ENCODE measurements around the gene HOXB13. TPM values are rescaled to one million over a fixed set of nuclear protein-coding genes. Genes with fewer than 3 reads are reported as not detected.

Gene HOXB13
- total and polyA plus RNA-seq, 2 of the 13 experiments (the other 11 are each of a cell fraction or from before 2014, with no cell fraction given), result not detected

DNA sequence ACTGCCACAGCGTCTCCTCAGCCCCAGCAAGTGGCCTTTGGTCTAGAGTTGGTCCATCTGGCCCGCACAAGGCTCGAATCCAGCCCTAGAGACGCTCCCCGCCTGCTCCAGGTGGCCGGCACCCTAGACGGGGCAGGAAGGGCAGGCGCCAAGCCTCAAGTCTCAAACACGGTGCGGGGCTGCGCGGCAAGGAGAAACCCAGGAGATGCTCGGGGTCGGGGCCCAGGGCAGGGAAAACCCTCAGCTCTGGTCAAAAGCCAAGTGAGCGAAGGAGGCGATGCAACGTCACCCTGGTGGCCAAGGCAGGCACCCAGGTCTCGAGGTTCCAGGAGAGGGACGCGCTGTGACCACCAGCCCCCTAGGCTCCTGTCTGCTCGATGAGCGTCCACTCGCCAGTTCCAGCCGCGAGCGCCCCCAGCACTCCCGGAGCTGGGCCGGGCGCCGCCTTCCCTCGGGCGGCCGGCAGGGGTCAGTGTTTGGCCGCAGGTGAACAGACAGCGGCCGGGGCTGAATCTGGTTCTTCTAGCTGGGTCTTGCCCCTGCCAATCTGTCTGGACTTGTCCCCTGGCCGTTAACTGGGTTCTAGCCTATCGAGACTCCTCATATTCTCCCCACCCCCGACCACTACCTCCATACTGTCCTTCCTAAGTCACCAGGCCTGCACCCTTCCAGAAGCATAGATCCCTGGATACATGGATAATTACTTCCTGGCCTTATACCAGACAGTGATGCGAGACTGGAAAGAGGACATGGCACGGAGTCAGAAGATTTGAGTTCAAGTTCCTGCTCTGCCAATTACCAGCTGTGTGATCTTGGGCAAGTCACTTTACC is 50.2 kb downstream of the HOXB13 start (continued):
- TF ChIP-seq, protein P1, sequence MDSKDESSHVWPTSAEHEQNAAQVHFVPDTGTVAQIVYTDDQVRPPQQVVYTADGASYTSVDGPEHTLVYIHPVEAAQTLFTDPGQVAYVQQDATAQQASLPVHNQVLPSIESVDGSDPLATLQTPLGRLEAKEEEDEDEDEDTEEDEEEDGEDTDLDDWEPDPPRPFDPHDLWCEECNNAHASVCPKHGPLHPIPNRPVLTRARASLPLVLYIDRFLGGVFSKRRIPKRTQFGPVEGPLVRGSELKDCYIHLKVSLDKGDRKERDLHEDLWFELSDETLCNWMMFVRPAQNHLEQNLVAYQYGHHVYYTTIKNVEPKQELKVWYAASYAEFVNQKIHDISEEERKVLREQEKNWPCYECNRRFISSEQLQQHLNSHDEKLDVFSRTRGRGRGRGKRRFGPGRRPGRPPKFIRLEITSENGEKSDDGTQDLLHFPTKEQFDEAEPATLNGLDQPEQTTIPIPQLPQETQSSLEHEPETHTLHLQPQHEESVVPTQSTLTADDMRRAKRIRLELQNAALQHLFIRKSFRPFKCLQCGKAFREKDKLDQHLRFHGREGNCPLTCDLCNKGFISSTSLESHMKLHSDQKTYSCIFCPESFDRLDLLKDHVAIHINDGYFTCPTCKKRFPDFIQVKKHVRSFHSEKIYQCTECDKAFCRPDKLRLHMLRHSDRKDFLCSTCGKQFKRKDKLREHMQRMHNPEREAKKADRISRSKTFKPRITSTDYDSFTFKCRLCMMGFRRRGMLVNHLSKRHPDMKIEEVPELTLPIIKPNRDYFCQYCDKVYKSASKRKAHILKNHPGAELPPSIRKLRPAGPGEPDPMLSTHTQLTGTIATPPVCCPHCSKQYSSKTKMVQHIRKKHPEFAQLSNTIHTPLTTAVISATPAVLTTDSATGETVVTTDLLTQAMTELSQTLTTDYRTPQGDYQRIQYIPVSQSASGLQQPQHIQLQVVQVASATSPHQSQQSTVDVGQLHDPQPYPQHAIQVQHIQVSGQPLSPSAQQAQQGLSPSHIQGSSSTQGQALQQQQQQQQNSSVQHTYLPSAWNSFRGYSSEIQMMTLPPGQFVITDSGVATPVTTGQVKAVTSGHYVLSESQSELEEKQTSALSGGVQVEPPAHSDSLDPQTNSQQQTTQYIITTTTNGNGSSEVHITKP (CRISPR knock-in tag; IDR thresholded peaks at IDR 0.05; ENCODE audit: low read depth), result 0 out of 2 replicates have a peak, but pooled peaks have one; percentile 38
- TF ChIP-seq, protein P2, sequence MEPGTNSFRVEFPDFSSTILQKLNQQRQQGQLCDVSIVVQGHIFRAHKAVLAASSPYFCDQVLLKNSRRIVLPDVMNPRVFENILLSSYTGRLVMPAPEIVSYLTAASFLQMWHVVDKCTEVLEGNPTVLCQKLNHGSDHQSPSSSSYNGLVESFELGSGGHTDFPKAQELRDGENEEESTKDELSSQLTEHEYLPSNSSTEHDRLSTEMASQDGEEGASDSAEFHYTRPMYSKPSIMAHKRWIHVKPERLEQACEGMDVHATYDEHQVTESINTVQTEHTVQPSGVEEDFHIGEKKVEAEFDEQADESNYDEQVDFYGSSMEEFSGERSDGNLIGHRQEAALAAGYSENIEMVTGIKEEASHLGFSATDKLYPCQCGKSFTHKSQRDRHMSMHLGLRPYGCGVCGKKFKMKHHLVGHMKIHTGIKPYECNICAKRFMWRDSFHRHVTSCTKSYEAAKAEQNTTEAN (CRISPR knock-in tag; conservative IDR thresholded peaks at IDR 0.05), result no peak
- TF ChIP-seq DNMT1 (CRISPR knock-in tag; IDR thresholded peaks at IDR 0.05), result peak; percentile 79; the same call in 1 of the 2 replicates
- TF ChIP-seq IRF2 (CRISPR knock-in tag; IDR thresholded peaks at IDR 0.05), result 0 out of 2 replicates have a peak, but pooled peaks have one; percentile 36
- no peak for TF ChIP-seq ZNF550 (CRISPR knock-in tag; IDR thresholded peaks at IDR 0.05; ENCODE audit: borderline replicate concordance)
- no peak for TF ChIP-seq ZNF264 (CRISPR knock-in tag; IDR thresholded peaks at IDR 0.05)
- TF ChIP-seq, protein P3, sequence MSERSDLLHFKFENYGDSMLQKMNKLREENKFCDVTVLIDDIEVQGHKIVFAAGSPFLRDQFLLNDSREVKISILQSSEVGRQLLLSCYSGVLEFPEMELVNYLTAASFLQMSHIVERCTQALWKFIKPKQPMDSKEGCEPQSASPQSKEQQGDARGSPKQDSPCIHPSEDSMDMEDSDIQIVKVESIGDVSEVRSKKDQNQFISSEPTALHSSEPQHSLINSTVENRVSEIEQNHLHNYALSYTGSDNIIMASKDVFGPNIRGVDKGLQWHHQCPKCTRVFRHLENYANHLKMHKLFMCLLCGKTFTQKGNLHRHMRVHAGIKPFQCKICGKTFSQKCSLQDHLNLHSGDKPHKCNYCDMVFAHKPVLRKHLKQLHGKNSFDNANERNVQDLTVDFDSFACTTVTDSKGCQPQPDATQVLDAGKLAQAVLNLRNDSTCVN (CRISPR knock-in tag; IDR thresholded peaks at IDR 0.05; ENCODE audit: borderline replicate concordance), result no peak; the same call in 1 of the 2 replicates
- TF ChIP-seq, protein P4, sequence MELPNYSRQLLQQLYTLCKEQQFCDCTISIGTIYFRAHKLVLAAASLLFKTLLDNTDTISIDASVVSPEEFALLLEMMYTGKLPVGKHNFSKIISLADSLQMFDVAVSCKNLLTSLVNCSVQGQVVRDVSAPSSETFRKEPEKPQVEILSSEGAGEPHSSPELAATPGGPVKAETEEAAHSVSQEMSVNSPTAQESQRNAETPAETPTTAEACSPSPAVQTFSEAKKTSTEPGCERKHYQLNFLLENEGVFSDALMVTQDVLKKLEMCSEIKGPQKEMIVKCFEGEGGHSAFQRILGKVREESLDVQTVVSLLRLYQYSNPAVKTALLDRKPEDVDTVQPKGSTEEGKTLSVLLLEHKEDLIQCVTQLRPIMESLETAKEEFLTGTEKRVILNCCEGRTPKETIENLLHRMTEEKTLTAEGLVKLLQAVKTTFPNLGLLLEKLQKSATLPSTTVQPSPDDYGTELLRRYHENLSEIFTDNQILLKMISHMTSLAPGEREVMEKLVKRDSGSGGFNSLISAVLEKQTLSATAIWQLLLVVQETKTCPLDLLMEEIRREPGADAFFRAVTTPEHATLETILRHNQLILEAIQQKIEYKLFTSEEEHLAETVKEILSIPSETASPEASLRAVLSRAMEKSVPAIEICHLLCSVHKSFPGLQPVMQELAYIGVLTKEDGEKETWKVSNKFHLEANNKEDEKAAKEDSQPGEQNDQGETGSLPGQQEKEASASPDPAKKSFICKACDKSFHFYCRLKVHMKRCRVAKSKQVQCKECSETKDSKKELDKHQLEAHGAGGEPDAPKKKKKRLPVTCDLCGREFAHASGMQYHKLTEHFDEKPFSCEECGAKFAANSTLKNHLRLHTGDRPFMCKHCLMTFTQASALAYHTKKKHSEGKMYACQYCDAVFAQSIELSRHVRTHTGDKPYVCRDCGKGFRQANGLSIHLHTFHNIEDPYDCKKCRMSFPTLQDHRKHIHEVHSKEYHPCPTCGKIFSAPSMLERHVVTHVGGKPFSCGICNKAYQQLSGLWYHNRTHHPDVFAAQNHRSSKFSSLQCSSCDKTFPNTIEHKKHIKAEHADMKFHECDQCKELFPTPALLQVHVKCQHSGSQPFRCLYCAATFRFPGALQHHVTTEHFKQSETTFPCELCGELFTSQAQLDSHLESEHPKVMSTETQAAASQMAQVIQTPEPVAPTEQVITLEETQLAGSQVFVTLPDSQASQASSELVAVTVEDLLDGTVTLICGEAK (IDR thresholded peaks at IDR 0.05), result no peak
- TF ChIP-seq, protein P4 (CRISPR knock-in tag; IDR thresholded peaks at IDR 0.05), result no peak
- no peak for TF ChIP-seq SOX13 (IDR thresholded peaks at IDR 0.05)
- no peak; a peak in 1 of 4 replicates for TF ChIP-seq SOX13 (CRISPR knock-in tag; conservative IDR thresholded peaks at IDR 0.05 in 1 of 2, IDR thresholded peaks at IDR 0.05 in 1 of 2)

Measured in HepG2 (cell line).